ENCODE data around the gene CRYBG1. TPM values are rescaled to one million over a fixed set of nuclear protein-coding genes. Genes with fewer than 3 reads are reported as not detected.

The CRYBG1 gene
- polyA plus RNA-seq, 2 of the 4 experiments (the other 2 are of a cell fraction), result 0.31 to 0.37 TPM

- FAIRE-seq, result no peak
- Histone ChIP-seq H3K4me2 (no peak overlapping the region), H3K27ac (no peak overlapping the region), H3K9me3 (no peaks in the 10 kb centered on the region), H3K4me3 (no peak overlapping the region), H3K4me1 (no peaks in the 10 kb centered on the region)
- ATAC-seq, result peak; percentile 76 to 77; a peak in 4 of 6 replicates
- DNase-seq (ENCODE audit: low read depth in 1 of 2, low spot score in 1 of 2), result peak; percentile 19 to 47
- no peak for TF ChIP-seq FOSL2 (IDR thresholded peaks at IDR 0.05)
- TF ChIP-seq FOSL2 (CRISPR knock-in tag; IDR thresholded peaks at IDR 0.05), result no peak
- peak; percentile 64 for TF ChIP-seq CTCF (IDR thresholded peaks at IDR 0.05)
- TF ChIP-seq RAD21 (conservative IDR thresholded peaks at IDR 0.05 in 1 of 2, IDR thresholded peaks at IDR 0.05 in 1 of 2), result peak; percentile 73 to 75
- TF ChIP-seq GATA3 (IDR thresholded peaks at IDR 0.05; ENCODE audit: borderline replicate concordance), result no peak
- ChIA-PET CTCF (interaction anchor here (0.6 to 2.0 kb wide), 26 partner anchors 9 to 1036 kb away, joined by 3 to 9 read pairs (median 4); partner anchors contain the start of gene ATG5), POLR2A (interaction anchor here (0.6 to 0.8 kb wide), 2 partner anchors 9 to 779 kb away, joined by 3 read pairs; partner anchors contain the start of gene ATG5)
- 14% methylated on average over 5 of the region's 5 CpGs for WGBS (ENCODE audit: missing lambda C conversion rate)
These were observed 25.7 kb upstream of the CRYBG1 start for GRCh38 chr6:106334646-106335448.

DNA sequence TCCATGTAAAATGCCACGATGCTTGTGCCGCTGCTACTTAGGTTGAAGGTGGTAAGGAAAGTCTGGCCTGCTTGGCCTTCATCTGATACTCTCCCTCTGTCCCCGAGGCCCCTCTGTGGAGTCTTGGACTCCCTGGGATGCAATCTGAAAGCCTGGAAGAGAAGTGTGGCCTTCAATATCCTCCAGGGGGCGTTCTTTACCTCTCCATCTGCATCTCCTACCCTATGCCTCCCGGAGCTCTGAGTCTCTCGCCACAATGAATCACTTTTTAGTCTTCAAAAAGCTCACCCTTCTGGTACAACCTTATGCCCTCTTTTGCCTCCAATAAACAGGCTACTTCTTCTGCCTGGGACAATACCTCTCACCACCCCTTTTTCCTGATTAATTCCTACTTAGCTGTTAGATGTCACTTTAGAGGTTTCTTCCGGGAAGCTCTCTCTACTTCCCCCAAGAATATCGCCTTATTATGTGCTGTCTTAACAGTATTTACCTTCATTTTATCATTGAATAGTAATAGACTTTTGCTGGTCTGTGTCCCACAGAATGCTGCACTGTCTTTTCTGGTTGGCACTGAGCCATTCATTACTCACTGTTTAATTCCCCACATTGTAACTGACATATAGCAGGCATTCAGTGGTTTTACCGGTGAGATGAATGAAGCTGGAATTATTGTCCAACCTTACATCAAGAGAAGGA lies 21.0 kb upstream of the CRYBG1 start:
- no peaks in the 10 kb centered on the region for H3K9me3 ChIP-seq
- WGBS (ENCODE audit: missing lambda C conversion rate), result 10% methylated on average over 9 of the region's 9 CpGs
- H3K4me3 ChIP-seq, result peak overlapping the region; percentile 28; the same call in 2 of the 3 replicates
- FAIRE-seq, result no peak
- no peak for TF ChIP-seq PHF8 (IDR thresholded peaks at IDR 0.05; ENCODE audit: borderline replicate concordance, low read depth)
- no peak for TF ChIP-seq MAZ (IDR thresholded peaks at IDR 0.05; ENCODE audit: borderline replicate concordance, low read depth, low read length)
- TF ChIP-seq CEBPB (IDR thresholded peaks at IDR 0.05), result no peak
- peak; percentile 64 for TF ChIP-seq RAD21 (conservative IDR thresholded peaks at IDR 0.05 in 1 of 2, IDR thresholded peaks at IDR 0.05 in 1 of 2)
- no peak for TF ChIP-seq EHMT2 (IDR thresholded peaks at IDR 0.05; ENCODE audit: low read depth)
- no peak for TF ChIP-seq CBX2 (IDR thresholded peaks at IDR 0.05; ENCODE audit: borderline replicate concordance, low read depth)
- peak; percentile 59 for TF ChIP-seq SMC3 (IDR thresholded peaks at IDR 0.05)
- no peak for TF ChIP-seq ESRRA (IDR thresholded peaks at IDR 0.05; ENCODE audit: borderline replicate concordance, low read length)
- no peak for TF ChIP-seq HOXB5 (CRISPR knock-in tag; IDR thresholded peaks at IDR 0.05)
- TF ChIP-seq CTCF (IDR thresholded peaks at IDR 0.05), result peak; percentile 71
- no peak for TF ChIP-seq NR3C1 (IDR thresholded peaks at IDR 0.05)
- TF ChIP-seq TP53 (CRISPR knock-in tag; IDR thresholded peaks at IDR 0.05), result no peak
- no peak for TF ChIP-seq FOXS1 (CRISPR knock-in tag; IDR thresholded peaks at IDR 0.05)
- TF ChIP-seq ZSCAN20 (CRISPR knock-in tag; IDR thresholded peaks at IDR 0.05), result no peak
- TF ChIP-seq HOXB13 (CRISPR knock-in tag; IDR thresholded peaks at IDR 0.05; ENCODE audit: low read depth), result no peak
- no peak for TF ChIP-seq FOSL2 (IDR thresholded peaks at IDR 0.05)
- no peak for TF ChIP-seq FOSL2 (CRISPR knock-in tag; IDR thresholded peaks at IDR 0.05)
- TF ChIP-seq ELK1 (IDR thresholded peaks at IDR 0.05; ENCODE audit: low read depth, low read length), result no peak
- no peak for TF ChIP-seq JUNB (IDR thresholded peaks at IDR 0.05)
- no peak for TF ChIP-seq HEYL (CRISPR knock-in tag; IDR thresholded peaks at IDR 0.05)
- ChIA-PET CTCF (interaction anchor here (0.6 to 3.3 kb wide), 36 partner anchors 8 to 1510 kb away, joined by 3 to 30 read pairs (median 3); partner anchors contain the start of genes ATG5 and CRYBG1), POLR2A (interaction anchor here (1.0 to 1.3 kb wide), 2 partner anchors 14 to 98 kb away, joined by 3 to 8 read pairs; partner anchors contain the start of gene ATG5)
- peak; percentile 99 for ATAC-seq
- H3K27ac ChIP-seq, result peak overlapping the region in 1 of 2 experiments; percentile 30; a peak in 2 of 6 replicates
- peak overlapping the region; percentile 71 for H3K4me2 ChIP-seq
- no peaks in the 10 kb centered on the region for H3K4me1 ChIP-seq
- peak; percentile 56 to 86 for DNase-seq (ENCODE audit: low read depth in 1 of 2, low spot score in 1 of 2)

Data from A549 (cell line).